Activated CD8-positive, alpha-beta memory T cell treated with anti-CD3 and anti-CD28 coated beads, Interleukin-2, amount 50 U/mL, for 1 hour (primary cell): ENCODE results near the gene DNAJB8.

Experiments used
- DNase-seq: peaks from one replicate; pipeline ENCODE4 v3.0.0-alpha.2; 2020; ENCODE audit errors: extremely low read depth

The DNAJB8 gene

GRCh38 chr3:128494367-128494650 lies 27.6 kb upstream of the DNAJB8 start:
- DNase-seq: no peak

- no peak for DNase-seq
These were observed 27.1 kb upstream of the DNAJB8 start for GRCh38 chr3:128493570-128494366.

GRCh38 chr3:128492671-128493569 lies 26.2 kb upstream of the DNAJB8 start, which contains the start of gene GATA2:
TSS of gene GATA2 (minus strand) at chr3:128493201. CDS start at chr3:128487031, 6,170 bp downstream.
- DNase-seq: no peak

- DNase-seq: no peak
These were observed 25.4 kb upstream of the DNAJB8 start for GRCh38 chr3:128491941-128492670.

GRCh38 chr3:128491691-128491940 lies 24.9 kb upstream of the DNAJB8 start:
- no peak for DNase-seq

- no peak for DNase-seq
These were observed 24.4 kb upstream of the DNAJB8 start for GRCh38 chr3:128490915-128491690.

- DNase-seq: no peak
These were observed 23.9 kb upstream of the DNAJB8 start for GRCh38 chr3:128490650-128490914.

GRCh38 chr3:128489927-128490649 lies 23.4 kb upstream of the DNAJB8 start:
- no peak for DNase-seq

- no peak for DNase-seq
These were observed 22.9 kb upstream of the DNAJB8 start for GRCh38 chr3:128489674-128489926.

GRCh38 chr3:128488991-128489673 lies 22.4 kb upstream of the DNAJB8 start:
- no peak for DNase-seq

- no peak for DNase-seq
These were observed 21.9 kb upstream of the DNAJB8 start for GRCh38 chr3:128488636-128488990.

- DNase-seq: no peak
These were observed 21.3 kb upstream of the DNAJB8 start for GRCh38 chr3:128487813-128488635.

- DNase-seq: no peak
These were observed 20.8 kb upstream of the DNAJB8 start for GRCh38 chr3:128487538-128487812.

- DNase-seq: no peak
These were observed 20.2 kb upstream of the DNAJB8 start for GRCh38 chr3:128486681-128487537.

- no peak for DNase-seq
These were observed 19.5 kb upstream of the DNAJB8 start for GRCh38 chr3:128486205-128486628.

GRCh38 chr3:128485282-128486204 lies 18.9 kb upstream of the DNAJB8 start:
- DNase-seq: no peak

- no peak for DNase-seq
These were observed 18.0 kb upstream of the DNAJB8 start for GRCh38 chr3:128484404-128485281.
